ENCODE data around the gene FAM107B.

GRCh38 chr10:14681802-14682201 lies 92.9 kb downstream of the FAM107B start:
- TF ChIP-seq POLR2A (IDR thresholded peaks at IDR 0.05; ENCODE audit: low read depth, low read length): no peak
- TF ChIP-seq POLR2AphosphoS5 (IDR thresholded peaks at IDR 0.05; ENCODE audit: low read depth, low read length): no peak
- no peak for TF ChIP-seq TAF1 (IDR thresholded peaks at IDR 0.05; ENCODE audit: low read depth, low read length)
- no peak for TF ChIP-seq SPI1 (IDR thresholded peaks at IDR 0.05; ENCODE audit: low read depth, low read length)
- no peak for TF ChIP-seq POU2F2 (IDR thresholded peaks at IDR 0.05; ENCODE audit: low read depth, low read length)
- no peak for TF ChIP-seq PAX5 (IDR thresholded peaks at IDR 0.05; ENCODE audit: insufficient read depth, low read length, severe bottlenecking)
